ENCODE measurements around the gene FRAS1.
A peak's percentile ranks its signal among the peaks of the same experiment; 100 is the strongest.

FRAS1 gene

DNA sequence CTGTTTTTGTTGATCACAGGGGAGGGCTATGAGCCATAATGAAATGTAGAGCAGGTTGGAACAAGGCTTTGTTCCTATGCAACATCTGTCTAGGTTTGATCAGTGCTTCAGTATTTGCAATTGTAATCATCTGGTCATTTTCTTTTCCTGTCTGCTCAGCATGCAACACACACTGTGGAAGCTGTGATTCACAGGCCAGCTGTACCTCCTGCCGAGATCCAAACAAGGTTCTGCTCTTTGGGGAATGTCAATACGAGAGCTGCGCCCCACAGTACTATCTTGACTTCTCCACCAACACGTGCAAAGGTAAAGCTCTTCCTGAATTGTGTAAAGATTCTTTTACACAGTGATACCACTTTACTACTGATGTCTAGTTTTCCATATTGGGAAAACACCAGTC is 312.6 kb downstream of the FRAS1 start:
- DNase-seq (ENCODE audit: low read depth) = peak; percentile 22

DNA sequence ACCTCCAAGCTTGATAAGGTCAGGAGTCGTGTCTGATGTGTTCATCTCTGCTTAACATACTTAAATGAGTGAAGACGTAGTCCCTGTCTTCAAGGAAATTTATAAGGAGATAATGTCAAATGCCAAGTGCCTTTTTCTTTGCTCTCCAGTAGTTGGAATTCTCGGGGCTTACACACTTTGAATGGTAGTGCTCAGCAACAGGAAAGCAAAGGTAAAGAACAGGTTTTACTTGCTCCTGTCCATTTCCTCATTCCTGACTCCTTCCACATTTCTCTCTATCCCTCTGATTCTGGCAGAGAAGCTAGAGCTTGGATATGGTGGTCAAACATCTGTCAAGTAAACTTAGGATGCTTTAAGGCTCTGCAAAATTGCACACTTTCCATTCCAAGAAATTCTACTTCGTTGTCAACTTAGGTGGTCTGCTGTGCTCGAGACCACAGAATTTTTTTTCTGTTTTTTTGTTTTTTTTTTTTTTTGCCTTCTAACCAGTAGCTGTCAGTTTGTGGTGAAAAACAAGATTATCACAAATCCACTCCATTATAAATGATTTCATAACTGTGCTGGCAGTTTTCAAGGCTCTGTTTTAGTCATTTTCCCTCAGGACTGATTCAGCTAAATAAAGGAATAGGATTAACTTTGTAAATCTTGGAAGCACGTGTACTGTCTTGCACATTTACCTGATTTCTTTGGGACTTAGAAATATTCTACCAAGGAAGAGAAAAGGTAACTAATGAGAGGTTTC is 313.7 kb downstream of the FRAS1 start:
- DNase-seq (ENCODE audit: low read depth) = no peak

DNA sequence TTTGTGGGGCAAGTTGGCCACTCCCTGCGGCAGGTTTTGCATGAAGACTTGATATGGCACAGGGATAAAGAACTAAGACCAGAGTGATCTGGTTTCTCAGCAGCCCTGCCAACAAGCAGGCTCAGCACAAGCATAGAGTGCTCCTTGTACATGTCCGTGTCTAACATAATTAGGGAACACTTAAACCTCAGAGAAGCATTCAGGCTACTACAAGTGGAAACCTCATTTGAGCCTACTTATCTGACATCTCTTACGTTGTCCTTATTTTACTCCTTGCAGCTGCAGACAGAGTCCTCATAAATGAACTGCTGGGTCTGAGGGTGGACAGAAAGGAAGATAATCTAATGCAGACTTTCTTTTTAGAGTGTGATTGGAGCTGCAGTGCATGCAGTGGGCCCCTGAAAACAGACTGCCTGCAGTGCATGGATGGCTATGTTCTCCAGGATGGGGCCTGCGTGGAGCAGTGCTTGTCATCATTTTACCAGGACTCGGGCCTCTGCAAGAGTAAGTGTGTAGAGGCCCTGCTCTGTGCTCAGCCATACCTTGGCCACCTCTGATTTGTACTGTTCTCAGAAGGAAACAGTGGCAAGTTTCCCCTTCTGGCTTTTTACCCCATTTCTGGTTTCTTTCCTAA is 315.3 kb downstream of the FRAS1 start:
- no peak for DNase-seq (ENCODE audit: low read depth)

DNA sequence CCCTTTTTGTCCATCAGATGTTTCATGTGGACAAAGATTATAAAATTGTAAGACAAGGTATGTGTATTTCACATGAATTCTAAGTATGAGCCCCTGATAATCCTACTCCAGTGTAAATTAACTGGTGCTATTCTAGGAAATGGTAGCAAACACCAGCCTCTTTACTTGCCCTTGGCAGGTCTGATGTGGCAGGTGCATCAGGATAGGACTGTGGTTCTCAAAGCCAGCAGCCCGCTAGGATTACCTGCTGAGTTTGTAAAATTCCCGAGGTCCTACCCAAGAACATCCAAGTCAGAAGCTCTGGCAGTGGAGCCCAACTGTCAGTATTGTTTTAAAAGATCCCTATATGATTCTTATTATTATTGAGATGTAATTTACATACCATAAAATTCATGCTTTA is 320.4 kb downstream of the FRAS1 start:
- no peak for DNase-seq (ENCODE audit: low read depth)

DNA sequence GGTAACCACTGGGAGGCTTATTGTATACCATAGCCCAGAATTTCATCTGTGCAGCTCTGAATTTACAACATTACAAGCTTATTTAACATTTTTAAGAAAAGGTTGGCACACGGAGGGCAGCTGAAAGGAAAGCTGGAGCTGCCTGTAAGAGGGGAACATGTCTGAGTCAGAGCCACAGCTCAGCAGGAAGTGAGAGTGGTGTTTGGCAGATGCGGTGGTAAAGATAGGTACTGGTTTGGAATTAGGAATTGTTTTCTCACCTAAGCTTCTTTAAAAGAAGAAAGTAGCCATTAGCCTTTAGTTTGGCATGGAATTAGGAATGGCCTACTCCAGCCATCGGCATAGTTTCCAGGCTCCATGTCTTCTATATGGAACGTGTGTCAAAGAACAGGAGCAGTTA is 321.9 kb downstream of the FRAS1 start:
- DNase-seq (ENCODE audit: low read depth) = no peak

DNA sequence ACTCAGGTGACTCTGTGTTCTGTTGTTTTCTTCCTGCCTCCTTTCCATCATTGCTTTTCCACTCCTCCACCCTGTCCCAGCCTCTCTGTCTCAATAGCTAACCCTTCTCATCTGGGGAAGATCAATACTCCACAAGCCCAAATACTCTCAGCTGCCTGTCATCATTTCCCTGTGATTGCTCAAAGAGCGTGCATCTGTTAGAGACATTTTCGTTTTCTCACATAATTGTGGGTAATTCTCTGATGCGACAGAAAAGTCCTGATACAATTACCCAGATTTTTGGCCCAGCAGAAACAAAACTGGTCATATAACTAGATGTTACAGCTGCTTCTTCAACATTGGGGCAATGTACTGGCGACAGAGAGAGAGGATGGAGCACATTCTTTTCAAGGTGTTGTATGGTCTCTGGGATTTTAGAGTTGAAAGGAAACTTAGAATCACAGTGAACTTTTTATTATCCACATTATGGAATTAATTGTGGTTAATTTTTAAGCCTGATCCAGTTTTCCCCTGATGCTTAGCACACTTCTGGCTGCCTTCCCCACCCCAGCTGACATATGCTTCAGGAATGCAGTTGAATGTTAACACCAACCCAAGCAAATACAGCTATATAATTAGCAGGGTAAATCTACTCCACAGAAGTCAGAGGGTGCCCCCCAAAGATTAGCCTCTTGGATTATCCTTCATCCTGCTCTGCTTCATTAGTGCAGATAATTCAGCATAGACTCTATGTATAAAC is 323.0 kb downstream of the FRAS1 start:
- peak; percentile 37 for DNase-seq (ENCODE audit: low read depth)

DNA sequence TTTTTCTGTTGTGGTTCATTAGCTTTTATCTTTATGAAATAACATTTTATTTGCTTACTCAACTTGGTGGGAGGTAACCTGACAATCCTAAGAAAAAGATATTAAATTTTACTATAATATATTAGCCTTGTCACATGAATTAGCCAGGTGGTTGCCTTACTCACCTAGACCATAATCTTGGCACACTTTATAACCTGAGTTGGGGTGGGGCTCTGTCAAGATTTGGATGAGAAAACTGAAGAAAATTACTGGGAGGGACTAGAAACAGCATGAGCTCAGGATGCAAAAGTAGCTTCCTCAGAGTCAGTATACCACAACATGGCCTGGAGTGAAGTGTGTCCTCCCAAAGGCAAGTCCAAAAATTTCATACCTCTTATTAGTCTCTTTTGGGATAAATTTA is 329.6 kb downstream of the FRAS1 start:
- no peak for DNase-seq (ENCODE audit: low read depth)

DNA sequence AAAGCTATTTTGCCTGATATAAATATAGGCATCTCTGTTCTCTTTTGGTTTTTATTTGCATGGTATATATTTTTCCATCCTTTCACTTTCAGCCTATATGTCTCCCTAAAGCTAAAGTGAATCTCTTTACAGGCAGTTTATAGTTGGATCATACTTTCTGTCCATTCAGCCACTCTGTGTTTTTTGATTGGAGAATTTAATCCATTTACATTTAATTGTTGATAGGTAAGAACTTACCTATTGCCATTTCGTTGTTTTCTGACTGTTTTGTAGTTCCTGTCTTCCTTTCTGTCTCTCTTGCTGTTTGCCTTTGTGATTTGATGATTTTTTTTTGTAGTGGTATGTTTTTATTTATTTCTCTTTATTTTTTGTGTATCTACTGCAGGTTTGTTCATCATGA is 338.5 kb downstream of the FRAS1 start:
- no peak for DNase-seq (ENCODE audit: low read depth)

DNA sequence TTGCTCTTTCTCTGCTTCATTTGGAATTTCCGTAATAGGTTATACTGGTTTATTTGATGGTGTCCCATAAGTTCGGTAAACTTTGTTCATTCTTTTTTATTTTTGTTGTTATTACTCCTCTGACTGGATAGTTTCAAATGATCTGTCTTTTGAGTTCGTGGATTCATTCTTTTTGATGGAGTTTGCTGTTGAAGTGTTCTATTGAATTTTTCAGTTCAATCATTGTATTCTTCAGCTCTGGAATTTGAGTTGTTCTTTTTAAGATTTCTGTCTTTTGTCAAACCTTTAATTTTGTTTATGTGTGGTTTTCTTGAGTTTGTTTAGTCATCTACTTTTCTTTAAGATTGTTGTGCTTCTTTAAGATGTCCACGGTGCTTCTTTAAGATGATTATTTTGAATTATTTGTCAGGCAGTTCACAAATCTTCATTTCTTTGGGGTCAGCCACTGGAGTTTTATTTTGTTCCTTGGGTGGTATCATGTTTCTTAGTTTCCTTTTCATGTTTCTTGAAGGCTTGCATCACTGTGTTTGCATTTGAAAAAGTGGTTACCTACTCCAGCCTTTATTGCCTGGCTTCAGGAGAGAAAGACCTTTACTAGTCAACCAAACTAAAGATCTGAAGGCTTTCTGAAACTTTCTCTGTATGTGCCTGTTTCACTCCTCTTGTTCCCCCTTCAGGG is 339.6 kb downstream of the FRAS1 start:
- no peak for DNase-seq (ENCODE audit: low read depth)

DNA sequence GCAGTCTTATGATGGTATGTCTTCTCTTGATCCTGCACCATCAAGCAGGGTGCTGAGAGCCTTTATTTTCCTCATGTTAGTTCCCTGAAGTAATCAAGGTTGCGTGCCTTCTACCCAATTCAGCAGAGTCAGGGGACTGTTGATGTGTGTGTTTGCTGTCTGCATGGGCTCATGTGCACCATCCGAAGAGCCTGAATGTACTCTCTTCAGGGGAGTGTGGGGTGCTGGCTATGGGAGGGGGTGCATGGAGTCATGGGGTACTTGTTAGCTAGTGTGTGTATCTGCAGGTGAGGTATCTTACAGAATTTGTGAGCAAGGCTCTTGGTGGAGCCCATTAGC is 340.1 kb downstream of the FRAS1 start:
- no peak for DNase-seq (ENCODE audit: low read depth)

DNA sequence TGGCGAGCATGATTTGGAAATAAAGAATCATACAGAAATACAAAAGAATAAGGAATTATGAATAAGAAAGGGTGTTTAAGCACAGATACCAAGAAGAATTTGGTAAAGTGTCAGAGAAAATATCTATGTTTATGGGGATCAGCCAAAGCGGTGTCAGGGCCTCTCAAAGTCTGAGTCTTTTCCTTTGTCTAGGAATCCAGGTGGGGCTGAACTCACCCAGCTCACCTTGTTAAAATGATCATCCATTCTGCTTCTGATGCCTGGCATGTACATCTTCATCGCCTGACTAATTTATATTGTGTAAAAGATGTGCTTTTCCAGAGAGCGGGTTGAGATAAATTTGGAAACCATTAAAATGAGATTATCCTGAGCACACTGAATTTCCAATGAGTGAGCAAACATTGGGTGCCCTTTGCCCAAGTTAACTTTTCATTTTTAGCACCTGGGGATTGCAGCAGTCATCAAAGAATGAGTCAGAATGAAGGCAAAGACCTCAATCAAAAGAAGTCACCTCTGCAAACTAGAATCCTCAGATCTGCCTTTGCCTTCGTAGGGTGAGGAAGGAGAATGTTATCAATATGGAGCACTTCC is 352.6 kb downstream of the FRAS1 start:
- DNase-seq (ENCODE audit: low read depth) = no peak

DNA sequence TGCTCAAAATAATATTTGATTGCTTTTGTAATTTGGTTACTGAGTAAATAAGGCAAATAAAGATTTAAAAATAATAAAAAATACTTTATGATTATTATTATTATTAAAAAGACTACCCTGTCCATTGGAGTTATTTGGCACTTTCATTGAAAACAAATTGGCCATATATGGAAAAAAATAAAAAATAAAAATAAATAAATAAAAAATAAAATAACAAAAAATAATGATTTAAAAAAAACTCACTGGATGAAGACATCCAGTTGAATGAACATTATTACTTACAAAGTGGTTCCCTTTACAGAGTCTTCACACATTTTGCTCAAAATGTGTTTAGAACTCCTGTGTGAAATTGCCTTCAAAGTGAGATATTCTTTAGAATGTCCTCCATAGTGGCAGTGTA is 353.1 kb downstream of the FRAS1 start:
- no peak for DNase-seq (ENCODE audit: low read depth)

DNA sequence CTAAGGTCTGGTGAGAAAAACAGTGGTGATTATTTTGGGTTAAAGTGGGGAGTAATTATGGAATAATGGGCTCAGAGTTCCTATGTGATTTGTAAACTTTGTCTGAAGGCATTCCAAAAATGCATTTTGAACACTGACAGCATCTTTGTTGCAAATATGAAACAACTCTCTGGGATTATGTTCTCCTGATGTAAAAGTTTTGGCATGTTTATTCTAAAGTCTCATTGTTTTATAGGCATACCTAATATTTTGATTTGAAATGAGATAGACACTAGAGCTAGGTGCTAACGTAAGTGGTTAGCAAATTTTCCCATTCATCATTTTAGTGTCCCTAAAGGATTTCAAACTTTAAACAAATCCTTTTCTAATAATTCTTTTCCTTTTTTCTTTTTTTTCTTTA is 353.6 kb downstream of the FRAS1 start:
- peak; percentile 13 for DNase-seq (ENCODE audit: low read depth)

DNA sequence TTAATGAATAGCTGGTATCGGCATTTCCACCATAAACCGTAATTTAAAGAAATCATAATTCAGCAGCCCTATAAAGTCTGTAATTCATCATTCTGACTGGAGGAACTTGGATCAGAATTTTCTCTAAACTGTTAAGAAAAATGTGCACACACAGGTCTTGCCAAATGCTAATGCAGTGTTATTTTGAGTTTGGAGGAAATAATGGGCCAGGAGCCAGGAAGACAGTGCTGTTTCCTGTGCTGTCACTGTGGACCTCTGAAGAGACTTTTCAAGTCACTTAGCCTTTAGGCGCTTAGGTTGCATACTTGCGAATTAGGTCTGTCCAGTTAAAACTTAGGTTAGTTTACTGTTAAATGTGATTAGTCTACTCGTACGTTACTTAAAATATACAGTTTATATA is 357.0 kb downstream of the FRAS1 start:
- DNase-seq (ENCODE audit: low read depth) = peak; percentile 14

DNA sequence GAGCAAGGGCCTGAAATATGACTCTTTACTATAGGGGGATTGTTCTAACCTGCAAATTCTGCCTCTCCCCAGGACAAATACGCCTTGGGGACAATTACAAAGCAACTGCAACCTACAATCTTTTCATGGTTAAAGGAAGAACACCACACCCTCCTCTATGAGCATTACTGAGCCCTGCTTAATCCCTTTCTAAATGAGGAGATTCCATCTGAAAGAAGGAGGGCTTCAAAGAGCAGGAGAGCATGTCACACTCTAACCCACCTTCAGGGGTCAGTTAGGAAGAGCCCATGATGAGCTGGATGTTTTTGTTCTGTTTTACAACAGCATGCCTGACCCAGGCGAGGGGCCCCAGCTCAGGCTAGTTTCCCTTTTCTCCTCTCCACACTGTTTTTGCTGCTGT is 360.5 kb downstream of the FRAS1 start:
- no peak for DNase-seq (ENCODE audit: low read depth)

DNA sequence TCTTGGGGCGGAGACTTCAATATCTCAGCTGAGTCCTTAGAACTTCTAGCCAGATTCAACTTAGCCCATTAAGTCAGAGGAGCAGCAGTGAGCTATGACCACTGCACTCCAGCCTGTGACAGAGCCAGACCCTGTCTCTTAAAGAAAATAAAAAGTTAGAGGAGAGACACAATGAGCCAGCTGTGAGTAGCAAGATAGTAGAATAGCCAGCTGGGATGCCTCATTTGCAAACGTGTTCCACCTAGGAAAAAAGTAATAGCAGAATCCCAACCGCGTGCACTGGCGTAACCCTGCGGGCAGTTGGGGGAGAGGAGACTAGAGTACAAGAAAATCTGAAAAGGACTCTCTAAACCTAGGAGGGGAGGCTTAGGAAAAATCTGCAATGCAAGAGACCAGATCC is 361.3 kb downstream of the FRAS1 start:
- DNase-seq (ENCODE audit: low read depth) = no peak

DNA sequence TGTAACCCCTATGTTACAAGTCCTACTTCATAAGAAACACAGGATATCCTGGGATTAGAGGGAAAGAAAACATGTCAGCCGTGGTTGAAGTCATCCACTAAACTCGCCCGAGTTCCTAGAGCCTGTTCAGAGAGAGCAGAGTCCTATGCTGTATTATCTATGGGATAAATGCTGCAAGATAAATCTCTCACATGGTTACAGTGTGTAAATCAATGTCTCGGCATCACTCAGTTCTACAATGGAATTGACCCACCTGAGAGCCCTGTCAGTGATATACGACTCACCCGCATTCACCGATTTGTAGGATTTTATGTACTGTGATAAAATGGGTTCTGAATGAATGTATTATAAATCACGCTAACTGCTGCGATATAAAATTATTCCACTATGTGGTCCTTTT is 366.7 kb downstream of the FRAS1 start:
- no peak for DNase-seq (ENCODE audit: low read depth)

DNA sequence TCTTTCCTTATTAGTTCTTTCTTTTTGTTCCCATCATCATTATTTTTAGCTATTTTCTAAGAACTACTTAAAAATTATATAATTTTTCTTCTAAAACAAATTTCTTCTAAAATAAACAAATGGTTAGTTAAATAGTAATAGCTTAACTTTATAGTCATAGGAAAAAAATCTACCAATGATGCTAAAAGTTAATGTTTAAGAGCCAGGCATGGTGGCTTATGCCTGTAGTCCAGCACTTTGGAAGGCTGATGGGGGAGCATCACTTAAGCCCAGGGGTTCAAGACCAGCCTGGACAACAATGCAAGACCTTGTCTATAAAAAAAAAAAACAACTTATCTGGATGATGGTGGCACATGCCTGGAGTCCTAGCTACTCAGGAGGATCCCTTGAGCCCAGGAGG is 367.3 kb downstream of the FRAS1 start:
- no peak for DNase-seq (ENCODE audit: low read depth)

DNA sequence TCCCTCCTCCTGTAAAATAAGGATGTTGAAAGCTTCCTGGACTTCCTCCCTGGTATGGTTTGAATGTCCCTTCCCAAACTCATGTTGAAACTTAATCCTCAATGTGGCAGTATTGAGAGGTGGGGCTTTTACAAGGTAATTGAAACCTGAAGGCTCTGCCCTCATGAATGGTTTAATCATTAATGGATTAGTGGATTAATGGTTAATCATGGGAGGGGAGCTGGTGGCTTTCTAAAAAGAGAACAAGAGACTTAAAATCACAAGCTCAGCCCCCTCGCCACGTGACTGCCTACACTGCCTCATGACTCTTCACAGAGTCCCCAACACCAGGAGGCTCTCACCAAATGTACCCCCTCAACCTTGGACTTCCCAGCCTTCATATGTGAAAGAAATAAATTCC is 369.8 kb downstream of the FRAS1 start:
- DNase-seq (ENCODE audit: low read depth) = no peak

DNA sequence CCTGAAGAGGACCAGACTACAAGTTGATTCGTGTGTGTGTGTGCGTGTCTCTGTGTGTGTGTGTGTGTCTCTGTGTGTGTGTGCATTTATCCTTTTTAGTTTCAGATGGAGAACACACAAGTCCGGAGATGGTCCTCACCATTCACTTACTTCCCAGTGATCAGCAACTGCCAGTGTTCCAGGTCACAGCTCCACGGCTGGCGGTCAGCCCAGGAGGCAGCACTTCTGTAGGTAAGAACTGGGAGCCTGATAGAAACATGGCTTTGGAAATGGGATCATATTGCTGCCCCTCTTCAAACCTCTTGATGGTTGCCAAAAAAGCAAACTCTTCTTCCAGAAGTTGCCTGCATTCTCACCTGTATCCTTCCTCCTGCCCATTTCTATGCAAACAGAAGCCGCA is 371.9 kb downstream of the FRAS1 start:
- no peak for DNase-seq (ENCODE audit: low read depth)

DNA sequence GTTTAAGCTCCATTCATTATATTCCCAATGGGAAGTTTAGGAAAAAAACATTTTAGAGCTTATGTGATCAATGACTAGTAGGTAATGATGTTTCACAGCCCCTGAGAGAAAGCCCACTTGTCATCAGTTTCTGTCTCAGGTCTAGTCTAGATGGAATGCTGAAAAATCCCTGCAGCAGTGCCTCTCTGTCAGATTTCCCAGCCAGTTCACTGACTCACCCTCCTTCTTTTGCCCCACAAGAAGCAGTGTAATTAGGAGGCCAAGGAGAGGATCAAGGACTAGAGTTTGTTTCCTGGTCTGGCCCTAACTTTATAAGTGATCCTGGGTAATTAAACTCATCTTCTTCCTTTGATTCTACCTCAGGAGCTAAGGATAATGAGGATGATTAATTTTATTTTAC is 375.8 kb downstream of the FRAS1 start:
- DNase-seq (ENCODE audit: low read depth) = peak; percentile 21

DNA sequence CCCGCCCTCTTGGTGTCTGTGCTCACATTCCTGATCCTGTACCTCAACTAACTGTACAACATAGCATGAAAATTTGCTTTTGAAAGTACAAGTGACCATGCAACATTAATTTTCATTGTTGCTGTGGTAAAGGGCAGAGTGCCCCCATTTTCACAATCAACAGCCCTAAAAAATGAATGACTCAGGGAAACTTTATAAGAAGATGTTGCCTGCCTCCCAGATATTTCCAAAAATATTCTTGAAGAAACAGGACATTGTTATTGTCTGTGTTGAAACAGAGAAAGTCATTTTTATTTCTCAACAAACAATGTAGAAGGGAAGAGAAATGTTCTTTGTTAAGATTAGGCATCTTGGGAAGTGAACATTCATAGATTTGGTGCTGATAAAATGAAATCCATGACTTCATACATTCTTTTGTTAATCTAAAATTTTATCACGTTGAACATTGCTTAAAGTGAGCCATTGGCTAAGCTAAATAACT is 380.5 kb downstream of the FRAS1 start:
- peak; percentile 5 for DNase-seq (ENCODE audit: low read depth)
